Measurements from ENCODE around the gene PTPRU.

PTPRU gene

DNA sequence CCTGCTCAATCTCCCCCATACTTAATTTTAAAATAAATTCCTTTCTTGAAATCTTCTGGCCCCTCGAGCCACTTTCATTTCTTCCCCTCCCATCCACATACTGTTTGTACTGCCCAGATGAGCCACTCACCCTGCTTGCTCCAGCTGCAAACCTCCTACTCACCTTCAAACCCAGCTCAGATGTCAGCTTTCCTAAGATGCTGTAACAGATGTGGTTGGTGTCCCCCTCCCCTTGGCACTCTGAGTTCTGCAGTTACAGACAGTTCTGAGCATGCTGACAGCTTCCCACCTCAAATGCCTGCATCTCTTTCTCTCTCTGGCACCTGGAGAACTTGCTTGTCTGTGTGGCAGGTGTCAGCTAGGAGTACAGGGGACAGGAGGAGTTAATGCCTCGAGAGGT lies 106.7 kb downstream of the PTPRU start:
- Histone ChIP-seq H2AFZ (ENCODE audit: low read depth, low read length, severe bottlenecking) (no peak overlapping the region), H3K36me3 (ENCODE audit: low read length) (no peaks in the 10 kb centered on the region), H3K9me2 (replicated peaks; ENCODE audit: insufficient read depth, low read length) (no peaks in the 10 kb centered on the region), H3K79me2 (ENCODE audit: insufficient read depth, low read length) (no peaks in the 10 kb centered on the region), H3K27ac (ENCODE audit: low read depth, low read length) (no peak overlapping the region), H3K9ac (ENCODE audit: low read length) (no peak overlapping the region), H3K4me2 (ENCODE audit: low read depth, low read length, poor library complexity, severe bottlenecking) (no peak overlapping the region), H3K4me3 (ENCODE audit: insufficient read depth, low read length, poor library complexity, severe bottlenecking) (no peak overlapping the region), H3K27me3 (ENCODE audit: low read length) (no peaks in the 10 kb centered on the region), H4K20me1 (ENCODE audit: low read depth, low read length) (no peaks in the 10 kb centered on the region), H3F3A (ENCODE audit: insufficient read depth) (no peaks in the 10 kb centered on the region), H3K9me3 (ENCODE audit: insufficient read depth, low read length) (no peaks in the 10 kb centered on the region)
- no peak for TF ChIP-seq EZH2phosphoT487 (conservative IDR thresholded peaks at IDR 0.05; ENCODE audit: low read length)
- TF ChIP-seq, protein P1, sequence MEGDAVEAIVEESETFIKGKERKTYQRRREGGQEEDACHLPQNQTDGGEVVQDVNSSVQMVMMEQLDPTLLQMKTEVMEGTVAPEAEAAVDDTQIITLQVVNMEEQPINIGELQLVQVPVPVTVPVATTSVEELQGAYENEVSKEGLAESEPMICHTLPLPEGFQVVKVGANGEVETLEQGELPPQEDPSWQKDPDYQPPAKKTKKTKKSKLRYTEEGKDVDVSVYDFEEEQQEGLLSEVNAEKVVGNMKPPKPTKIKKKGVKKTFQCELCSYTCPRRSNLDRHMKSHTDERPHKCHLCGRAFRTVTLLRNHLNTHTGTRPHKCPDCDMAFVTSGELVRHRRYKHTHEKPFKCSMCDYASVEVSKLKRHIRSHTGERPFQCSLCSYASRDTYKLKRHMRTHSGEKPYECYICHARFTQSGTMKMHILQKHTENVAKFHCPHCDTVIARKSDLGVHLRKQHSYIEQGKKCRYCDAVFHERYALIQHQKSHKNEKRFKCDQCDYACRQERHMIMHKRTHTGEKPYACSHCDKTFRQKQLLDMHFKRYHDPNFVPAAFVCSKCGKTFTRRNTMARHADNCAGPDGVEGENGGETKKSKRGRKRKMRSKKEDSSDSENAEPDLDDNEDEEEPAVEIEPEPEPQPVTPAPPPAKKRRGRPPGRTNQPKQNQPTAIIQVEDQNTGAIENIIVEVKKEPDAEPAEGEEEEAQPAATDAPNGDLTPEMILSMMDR (IDR thresholded peaks at IDR 0.05; ENCODE audit: insufficient read depth, low read length, poor library complexity, severe bottlenecking), result no peak

DNA sequence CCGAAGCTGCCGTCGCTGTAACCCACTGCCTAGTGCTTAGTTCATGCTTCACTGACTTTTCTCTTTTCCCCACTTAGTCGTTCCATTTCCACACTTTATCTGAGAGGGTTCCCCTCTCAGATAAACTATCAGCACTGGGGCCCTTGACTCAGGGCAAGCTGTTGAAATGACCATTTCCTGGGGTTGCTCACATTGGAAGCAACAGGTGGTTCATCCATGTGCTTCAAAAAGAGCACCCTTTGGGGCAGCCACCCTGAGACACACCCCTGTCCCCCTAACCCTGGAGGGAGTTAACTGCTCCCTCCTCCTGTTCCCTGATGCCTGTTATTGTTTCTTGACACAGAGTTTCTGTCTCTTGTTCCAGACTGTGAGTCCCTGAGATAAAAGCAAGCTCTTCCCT lies 107.2 kb downstream of the PTPRU start:
- no peaks in the 10 kb centered on the region for H4K20me1 ChIP-seq (ENCODE audit: low read depth, low read length)
- H3K4me3 ChIP-seq (ENCODE audit: insufficient read depth, low read length, poor library complexity, severe bottlenecking), result no peak overlapping the region
- no peaks in the 10 kb centered on the region for H3K79me2 ChIP-seq (ENCODE audit: insufficient read depth, low read length)
- no peak overlapping the region for H3K9ac ChIP-seq (ENCODE audit: low read length)
- no peaks in the 10 kb centered on the region for H3K27me3 ChIP-seq (ENCODE audit: low read length)
- no peaks in the 10 kb centered on the region for H3K9me3 ChIP-seq (ENCODE audit: insufficient read depth, low read length)
- no peak for TF ChIP-seq EZH2phosphoT487 (conservative IDR thresholded peaks at IDR 0.05; ENCODE audit: low read length)
- TF ChIP-seq, protein P1 (IDR thresholded peaks at IDR 0.05; ENCODE audit: insufficient read depth, low read length, poor library complexity, severe bottlenecking), result no peak
- H3K27ac ChIP-seq (ENCODE audit: low read depth, low read length), result no peak overlapping the region
- H3K36me3 ChIP-seq (ENCODE audit: low read length), result no peaks in the 10 kb centered on the region
- H3K9me2 ChIP-seq (replicated peaks; ENCODE audit: insufficient read depth, low read length), result no peaks in the 10 kb centered on the region
- H3K4me2 ChIP-seq (ENCODE audit: low read depth, low read length, poor library complexity, severe bottlenecking), result no peak overlapping the region
- H3F3A ChIP-seq (ENCODE audit: insufficient read depth), result no peaks in the 10 kb centered on the region
- no peak overlapping the region for H2AFZ ChIP-seq (ENCODE audit: low read depth, low read length, severe bottlenecking)

DNA sequence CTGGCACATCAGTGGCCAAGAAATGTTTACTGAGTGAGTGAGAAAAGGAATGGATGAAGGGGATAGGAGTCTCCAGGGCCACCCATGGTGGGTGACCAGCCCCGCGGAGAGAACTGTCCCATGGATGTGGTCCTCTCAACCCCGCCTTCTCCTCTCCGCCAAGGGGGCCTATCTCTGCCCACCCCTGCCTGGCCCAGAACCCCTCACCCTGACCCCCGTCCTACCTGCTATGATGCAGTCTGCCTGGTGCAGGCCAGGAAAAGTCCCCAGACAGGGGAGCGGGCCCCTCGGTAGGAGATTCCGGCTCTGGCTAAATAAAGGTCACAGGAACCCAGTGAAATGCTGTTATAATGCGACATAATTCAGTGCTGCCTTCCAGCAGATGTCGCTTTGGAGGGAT lies 107.6 kb downstream of the PTPRU start:
- H4K20me1 ChIP-seq (ENCODE audit: low read depth, low read length), result no peaks in the 10 kb centered on the region
- no peak overlapping the region for H3K4me3 ChIP-seq (ENCODE audit: insufficient read depth, low read length, poor library complexity, severe bottlenecking)
- no peak overlapping the region for H3K9ac ChIP-seq (ENCODE audit: low read length)
- H3K9me3 ChIP-seq (ENCODE audit: insufficient read depth, low read length), result no peaks in the 10 kb centered on the region
- H3K27ac ChIP-seq (ENCODE audit: low read depth, low read length), result no peak overlapping the region
- H3K9me2 ChIP-seq (replicated peaks; ENCODE audit: insufficient read depth, low read length), result no peaks in the 10 kb centered on the region
- H2AFZ ChIP-seq (ENCODE audit: low read depth, low read length, severe bottlenecking), result no peak overlapping the region
- no peak for TF ChIP-seq EZH2phosphoT487 (conservative IDR thresholded peaks at IDR 0.05; ENCODE audit: low read length)
- TF ChIP-seq, protein P1 (IDR thresholded peaks at IDR 0.05; ENCODE audit: insufficient read depth, low read length, poor library complexity, severe bottlenecking), result no peak
- no peaks in the 10 kb centered on the region for H3K79me2 ChIP-seq (ENCODE audit: insufficient read depth, low read length)
- H3F3A ChIP-seq (ENCODE audit: insufficient read depth), result no peaks in the 10 kb centered on the region
- no peaks in the 10 kb centered on the region for H3K27me3 ChIP-seq (ENCODE audit: low read length)
- no peak overlapping the region for H3K4me2 ChIP-seq (ENCODE audit: low read depth, low read length, poor library complexity, severe bottlenecking)
- H3K36me3 ChIP-seq (ENCODE audit: low read length), result no peaks in the 10 kb centered on the region
